ENCODE measurements around the gene SYDE2.

The SYDE2 gene

DNA sequence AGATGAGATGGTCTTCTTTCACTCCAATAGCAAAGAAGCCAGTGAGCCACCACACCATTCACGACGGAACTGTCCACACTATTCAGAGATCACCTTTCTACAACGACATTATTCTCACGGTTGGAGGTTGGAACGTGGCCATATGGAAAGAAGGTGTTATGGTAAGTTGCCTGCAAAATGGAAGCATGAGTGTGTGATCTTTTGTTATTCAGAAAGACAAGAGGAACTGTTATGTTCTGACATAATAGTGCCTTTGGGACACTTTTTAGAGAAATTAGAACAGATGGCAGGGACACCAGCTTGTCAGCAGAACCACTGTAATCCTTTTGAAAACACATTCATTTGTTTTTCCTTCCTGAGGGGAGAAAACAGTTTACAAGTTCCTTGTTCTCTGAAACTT is 76.7 kb downstream of the SYDE2 start:
- H3K27me3 ChIP-seq (ENCODE audit: insufficient read depth, poor library complexity, severe bottlenecking) = no peaks in the 10 kb centered on the region
- H3K4me3 ChIP-seq (replicated peaks; ENCODE audit: insufficient read depth, low read length) = no peak overlapping the region
- no peak overlapping the region for H3K27ac ChIP-seq (replicated peaks)
- DNase-seq (ENCODE audit: low read depth in 1 of 2, low spot score in 1 of 2) = no peak
- TF ChIP-seq, protein P1, sequence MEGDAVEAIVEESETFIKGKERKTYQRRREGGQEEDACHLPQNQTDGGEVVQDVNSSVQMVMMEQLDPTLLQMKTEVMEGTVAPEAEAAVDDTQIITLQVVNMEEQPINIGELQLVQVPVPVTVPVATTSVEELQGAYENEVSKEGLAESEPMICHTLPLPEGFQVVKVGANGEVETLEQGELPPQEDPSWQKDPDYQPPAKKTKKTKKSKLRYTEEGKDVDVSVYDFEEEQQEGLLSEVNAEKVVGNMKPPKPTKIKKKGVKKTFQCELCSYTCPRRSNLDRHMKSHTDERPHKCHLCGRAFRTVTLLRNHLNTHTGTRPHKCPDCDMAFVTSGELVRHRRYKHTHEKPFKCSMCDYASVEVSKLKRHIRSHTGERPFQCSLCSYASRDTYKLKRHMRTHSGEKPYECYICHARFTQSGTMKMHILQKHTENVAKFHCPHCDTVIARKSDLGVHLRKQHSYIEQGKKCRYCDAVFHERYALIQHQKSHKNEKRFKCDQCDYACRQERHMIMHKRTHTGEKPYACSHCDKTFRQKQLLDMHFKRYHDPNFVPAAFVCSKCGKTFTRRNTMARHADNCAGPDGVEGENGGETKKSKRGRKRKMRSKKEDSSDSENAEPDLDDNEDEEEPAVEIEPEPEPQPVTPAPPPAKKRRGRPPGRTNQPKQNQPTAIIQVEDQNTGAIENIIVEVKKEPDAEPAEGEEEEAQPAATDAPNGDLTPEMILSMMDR (IDR thresholded peaks at IDR 0.05; ENCODE audit: insufficient read depth, low read length) = no peak
- TF ChIP-seq GABPA (IDR thresholded peaks at IDR 0.05; ENCODE audit: low read depth) (no peak), SPI1 (IDR thresholded peaks at IDR 0.05; ENCODE audit: borderline replicate concordance, low read depth) (no peak), POLR2AphosphoS5 (IDR thresholded peaks at IDR 0.05; ENCODE audit: low read depth) (no peak)
- TF ChIP-seq, protein P2, sequence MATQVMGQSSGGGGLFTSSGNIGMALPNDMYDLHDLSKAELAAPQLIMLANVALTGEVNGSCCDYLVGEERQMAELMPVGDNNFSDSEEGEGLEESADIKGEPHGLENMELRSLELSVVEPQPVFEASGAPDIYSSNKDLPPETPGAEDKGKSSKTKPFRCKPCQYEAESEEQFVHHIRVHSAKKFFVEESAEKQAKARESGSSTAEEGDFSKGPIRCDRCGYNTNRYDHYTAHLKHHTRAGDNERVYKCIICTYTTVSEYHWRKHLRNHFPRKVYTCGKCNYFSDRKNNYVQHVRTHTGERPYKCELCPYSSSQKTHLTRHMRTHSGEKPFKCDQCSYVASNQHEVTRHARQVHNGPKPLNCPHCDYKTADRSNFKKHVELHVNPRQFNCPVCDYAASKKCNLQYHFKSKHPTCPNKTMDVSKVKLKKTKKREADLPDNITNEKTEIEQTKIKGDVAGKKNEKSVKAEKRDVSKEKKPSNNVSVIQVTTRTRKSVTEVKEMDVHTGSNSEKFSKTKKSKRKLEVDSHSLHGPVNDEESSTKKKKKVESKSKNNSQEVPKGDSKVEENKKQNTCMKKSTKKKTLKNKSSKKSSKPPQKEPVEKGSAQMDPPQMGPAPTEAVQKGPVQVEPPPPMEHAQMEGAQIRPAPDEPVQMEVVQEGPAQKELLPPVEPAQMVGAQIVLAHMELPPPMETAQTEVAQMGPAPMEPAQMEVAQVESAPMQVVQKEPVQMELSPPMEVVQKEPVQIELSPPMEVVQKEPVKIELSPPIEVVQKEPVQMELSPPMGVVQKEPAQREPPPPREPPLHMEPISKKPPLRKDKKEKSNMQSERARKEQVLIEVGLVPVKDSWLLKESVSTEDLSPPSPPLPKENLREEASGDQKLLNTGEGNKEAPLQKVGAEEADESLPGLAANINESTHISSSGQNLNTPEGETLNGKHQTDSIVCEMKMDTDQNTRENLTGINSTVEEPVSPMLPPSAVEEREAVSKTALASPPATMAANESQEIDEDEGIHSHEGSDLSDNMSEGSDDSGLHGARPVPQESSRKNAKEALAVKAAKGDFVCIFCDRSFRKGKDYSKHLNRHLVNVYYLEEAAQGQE (IDR thresholded peaks at IDR 0.05; ENCODE audit: insufficient replicate concordance, low read depth) = no peak

GRCh38 chr1:85122169-85122568 is 78.6 kb downstream of the SYDE2 start:
- Histone ChIP-seq H3K4me3 (replicated peaks; ENCODE audit: insufficient read depth, low read length) (no peak overlapping the region), H3K27me3 (ENCODE audit: insufficient read depth, poor library complexity, severe bottlenecking) (no peaks in the 10 kb centered on the region), H3K27ac (replicated peaks) (no peak overlapping the region)
- no peak for DNase-seq (ENCODE audit: low read depth in 1 of 2, low spot score in 1 of 2)
- TF ChIP-seq, protein P1 (IDR thresholded peaks at IDR 0.05; ENCODE audit: insufficient read depth, low read length) = no peak
- no peak for TF ChIP-seq GABPA (IDR thresholded peaks at IDR 0.05; ENCODE audit: low read depth)
- TF ChIP-seq, protein P2 (IDR thresholded peaks at IDR 0.05; ENCODE audit: insufficient replicate concordance, low read depth) = no peak
- no peak for TF ChIP-seq SPI1 (IDR thresholded peaks at IDR 0.05; ENCODE audit: borderline replicate concordance, low read depth)
- TF ChIP-seq POLR2AphosphoS5 (IDR thresholded peaks at IDR 0.05; ENCODE audit: low read depth) = no peak

DNA sequence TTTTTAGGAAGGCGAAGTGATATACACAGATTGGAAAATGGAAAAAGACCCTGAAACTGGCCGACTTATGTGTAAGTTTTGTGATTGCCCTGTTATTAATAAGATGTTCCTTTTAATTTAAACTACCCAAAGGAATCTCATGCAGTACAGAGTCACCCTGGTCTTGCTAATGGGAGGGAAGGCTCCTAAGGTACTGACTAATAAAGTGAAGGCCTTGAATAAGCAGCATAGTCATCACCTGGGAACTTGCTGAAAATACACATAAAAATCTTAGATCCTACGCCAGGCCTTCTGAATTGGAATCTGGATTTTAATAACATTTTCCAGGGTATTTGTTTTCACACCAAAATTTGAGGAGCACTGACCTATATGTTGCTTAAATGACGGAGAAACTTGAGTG is 79.1 kb downstream of the SYDE2 start:
- Histone ChIP-seq H3K4me3 (replicated peaks; ENCODE audit: insufficient read depth, low read length) (no peak overlapping the region), H3K27me3 (ENCODE audit: insufficient read depth, poor library complexity, severe bottlenecking) (no peaks in the 10 kb centered on the region), H3K27ac (replicated peaks) (no peak overlapping the region)
- TF ChIP-seq, protein P1 (IDR thresholded peaks at IDR 0.05; ENCODE audit: insufficient read depth, low read length) = no peak
- TF ChIP-seq SPI1 (IDR thresholded peaks at IDR 0.05; ENCODE audit: borderline replicate concordance, low read depth) = no peak
- TF ChIP-seq POLR2AphosphoS5 (IDR thresholded peaks at IDR 0.05; ENCODE audit: low read depth) = no peak
- TF ChIP-seq, protein P2 (IDR thresholded peaks at IDR 0.05; ENCODE audit: insufficient replicate concordance, low read depth) = no peak
- no peak for TF ChIP-seq GABPA (IDR thresholded peaks at IDR 0.05; ENCODE audit: low read depth)
- no peak for DNase-seq (ENCODE audit: low read depth in 1 of 2, low spot score in 1 of 2)

Measured in HL-60 (cell line).